Stimulated activated CD4-positive, alpha-beta T cell treated with anti-CD3 and anti-CD28 coated beads, Interleukin-4, amount 100 ng/mL, for 48 hours (primary cell): ENCODE data around the gene CEP290.
A peak's percentile ranks its signal among the peaks of the same experiment; 100 is the strongest.

Experiments
- DNase-seq, 2 donors: peaks; one replicate each; pipeline ENCODE4 v3.0.0-alpha.2; 2020; ENCODE audit warnings: low read depth in 2 of 2

Gene CEP290

DNA sequence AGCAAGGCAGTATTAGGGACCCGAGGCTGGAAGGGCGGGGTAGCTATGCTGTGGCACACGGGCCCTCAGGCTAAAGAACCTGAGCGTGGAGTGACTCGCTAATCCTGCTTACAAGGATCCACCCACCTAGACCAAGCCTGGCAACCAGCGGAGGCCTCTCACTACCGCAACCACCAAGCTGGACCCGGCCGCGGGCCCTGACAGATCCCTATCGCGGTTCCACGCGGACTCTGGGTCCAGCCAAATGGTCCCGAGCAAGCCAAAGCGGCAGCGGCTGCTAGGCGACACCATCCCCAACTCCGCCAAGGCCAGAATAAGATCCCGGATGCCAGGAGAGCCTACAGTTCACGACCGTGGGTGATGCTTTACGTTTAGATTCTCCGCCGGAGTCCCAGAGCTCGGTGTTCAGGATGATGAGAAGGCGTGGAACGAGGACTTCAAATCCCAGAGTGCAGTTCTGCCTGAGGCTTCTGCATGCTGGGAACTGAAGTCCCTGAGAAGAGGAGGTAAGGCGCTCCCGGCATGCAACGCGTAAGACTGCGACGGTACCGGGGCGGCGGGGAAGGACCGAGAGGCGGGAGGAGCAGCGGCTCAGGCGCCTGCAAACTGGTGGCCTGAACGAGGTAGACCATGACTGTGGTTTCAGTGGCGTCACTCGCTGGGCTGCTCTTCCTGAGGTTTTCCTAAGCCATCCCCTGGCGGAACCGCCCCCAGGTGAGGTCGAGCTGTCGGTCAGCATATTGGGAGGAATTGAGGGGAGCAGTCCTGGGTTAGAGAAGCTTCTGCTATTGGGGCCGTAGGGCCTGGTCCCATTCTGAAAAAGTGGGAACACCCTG is at the start of gene CEP290, which contains the start of gene TMTC3:
CEP290 (minus strand) TSS at position 315 of the 836 bp plus-strand sequence. CDS start 781 bp downstream, outside the sequence.
TMTC3 (plus strand) TSS at position 534 of the 836 bp plus-strand sequence. CDS start 6,009 bp downstream, outside the sequence.
- peak; percentile 80 to 86 for DNase-seq

DNA sequence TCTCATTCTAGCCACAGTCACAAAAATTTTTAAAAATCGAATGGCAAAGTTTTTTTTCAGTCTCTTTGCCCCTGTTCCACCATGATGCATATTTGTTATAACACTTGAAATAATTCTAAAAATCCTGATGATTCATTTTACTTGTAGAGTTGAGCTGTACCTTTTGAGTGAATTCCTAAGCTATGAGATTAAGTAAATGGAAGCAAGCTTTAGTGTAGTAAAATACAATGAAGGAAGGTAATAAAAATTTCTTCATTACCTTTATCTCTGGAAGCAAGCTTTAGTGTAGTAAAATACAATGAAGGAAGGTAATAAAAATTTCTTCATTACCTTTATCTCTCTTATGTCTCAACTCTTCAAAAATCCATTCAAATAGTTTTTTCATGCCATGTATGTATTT is 46.3 kb upstream of the CEP290 start:
- no peak for DNase-seq

- DNase-seq, result no peak
These were observed 45.7 kb upstream of the CEP290 start for GRCh38 chr12:88187571-88187970.

GRCh38 chr12:88185988-88186387 is 44.1 kb upstream of the CEP290 start:
- DNase-seq, result no peak

- no peak for DNase-seq
These were observed 43.4 kb upstream of the CEP290 start for GRCh38 chr12:88185279-88185678.

GRCh38 chr12:88184196-88184595 is 42.3 kb upstream of the CEP290 start:
- no peak for DNase-seq

GRCh38 chr12:88182416-88182815 is 40.5 kb upstream of the CEP290 start:
- DNase-seq, result no peak

GRCh38 chr12:88181881-88182280 is 40.0 kb upstream of the CEP290 start:
- no peak for DNase-seq

- no peak for DNase-seq
These were observed 37.6 kb upstream of the CEP290 start for GRCh38 chr12:88179436-88180014.

DNA sequence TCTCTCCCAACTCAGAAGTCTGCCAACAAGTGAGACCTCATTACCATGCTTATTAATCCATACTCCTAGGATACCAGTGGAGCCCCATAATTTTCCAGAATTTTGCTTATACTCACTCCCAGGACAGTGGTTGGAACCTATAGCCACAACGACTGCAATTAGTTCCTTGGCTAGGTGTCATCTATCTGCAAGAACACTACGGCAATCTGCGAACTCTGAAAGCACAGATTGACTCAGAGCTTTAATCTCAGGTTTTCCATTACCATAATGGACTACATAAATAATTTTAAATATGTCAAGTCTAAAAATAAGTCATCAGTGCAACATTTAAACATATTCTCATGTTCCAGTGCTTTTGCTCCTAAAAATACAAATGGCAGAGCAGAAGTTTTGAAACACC is 33.7 kb upstream of the CEP290 start:
- no peak for DNase-seq

GRCh38 chr12:88172844-88173407 is 31.0 kb upstream of the CEP290 start:
- DNase-seq, result no peak

DNA sequence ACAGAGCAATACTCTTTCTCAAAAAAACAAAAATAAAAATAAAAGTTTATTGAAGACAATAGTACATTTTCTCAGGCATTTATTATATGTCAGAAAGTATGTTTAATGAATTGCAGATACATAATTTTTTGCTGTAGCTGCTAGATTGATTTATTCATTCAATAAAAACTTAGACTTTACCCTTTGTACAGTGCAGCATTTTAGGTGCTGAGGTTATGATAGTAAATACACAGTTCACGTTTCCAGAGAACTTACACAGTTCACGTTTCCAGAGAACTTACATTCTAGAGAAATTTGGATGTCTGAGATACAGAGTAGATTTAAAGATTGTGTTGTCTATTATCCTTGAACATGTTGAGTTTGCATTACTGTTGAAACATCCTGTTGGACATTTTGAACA is 25.5 kb upstream of the CEP290 start:
- no peak for DNase-seq

DNA sequence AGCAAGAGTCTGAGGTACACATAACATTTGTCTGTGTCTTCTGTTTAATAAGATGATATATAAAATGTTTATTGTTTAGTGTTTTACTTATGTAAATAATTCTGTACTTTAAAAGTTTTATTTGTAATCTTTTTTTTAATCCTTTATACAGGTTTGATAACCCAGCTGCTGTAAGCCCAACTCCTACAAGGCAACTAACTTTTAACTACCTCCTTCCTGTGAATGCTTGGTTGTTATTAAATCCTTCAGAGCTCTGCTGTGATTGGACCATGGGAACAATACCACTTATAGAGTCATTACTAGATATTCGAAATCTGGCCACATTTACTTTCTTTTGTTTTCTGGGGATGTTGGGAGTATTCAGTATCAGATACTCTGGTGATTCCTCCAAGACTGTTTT is 24.3 kb upstream of the CEP290 start:
- DNase-seq, result no peak

DNA sequence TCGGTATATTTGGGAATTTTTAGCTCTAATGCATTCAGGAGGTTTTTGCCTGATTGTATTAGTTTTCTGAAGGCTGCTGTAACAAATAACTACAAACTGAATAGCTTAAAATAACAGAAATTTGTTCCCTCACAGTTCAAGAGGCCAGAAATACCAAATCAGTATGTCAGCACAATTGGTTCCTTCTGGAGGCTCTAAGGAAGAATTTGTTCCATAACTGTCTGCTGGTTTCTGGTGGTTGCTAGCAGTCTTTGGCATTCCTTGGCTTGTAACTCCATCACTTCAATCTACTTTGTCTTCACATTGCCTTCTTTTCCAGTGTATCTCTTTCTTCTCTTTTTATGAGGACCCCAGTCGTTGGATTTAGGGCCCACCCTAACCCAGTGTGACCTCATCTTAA is 21.5 kb upstream of the CEP290 start:
- no peak for DNase-seq

DNA sequence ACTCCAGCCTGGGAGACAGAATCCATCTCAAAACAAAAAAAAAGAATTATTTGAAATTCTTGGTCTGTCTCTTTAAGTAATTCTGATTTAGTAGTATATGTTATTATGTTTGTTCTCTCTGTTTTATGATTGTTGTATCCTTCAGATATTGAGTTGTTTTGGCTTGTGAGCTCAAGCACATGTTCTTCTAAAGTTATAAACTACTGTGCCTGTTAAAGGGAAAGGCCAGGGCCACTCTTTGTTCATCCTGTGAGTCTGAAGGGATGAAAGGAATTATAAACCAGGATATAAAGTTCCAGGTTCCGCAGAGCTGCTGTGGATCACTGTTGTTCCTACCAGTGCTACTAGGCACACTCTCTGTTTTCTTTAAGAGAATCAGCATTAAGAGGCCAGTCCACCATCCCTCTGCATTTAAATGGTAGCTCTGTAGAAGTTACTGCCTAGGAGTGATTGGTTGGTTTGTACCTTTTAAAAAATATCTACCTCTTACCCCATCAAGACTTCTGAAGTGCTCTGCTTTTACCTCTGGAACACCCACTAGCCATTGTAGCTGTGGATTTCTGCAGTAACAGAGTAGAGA is 14.3 kb upstream of the CEP290 start:
- no peak for DNase-seq

GRCh38 chr12:88153959-88154358 is 12.1 kb upstream of the CEP290 start:
- no peak for DNase-seq

DNA sequence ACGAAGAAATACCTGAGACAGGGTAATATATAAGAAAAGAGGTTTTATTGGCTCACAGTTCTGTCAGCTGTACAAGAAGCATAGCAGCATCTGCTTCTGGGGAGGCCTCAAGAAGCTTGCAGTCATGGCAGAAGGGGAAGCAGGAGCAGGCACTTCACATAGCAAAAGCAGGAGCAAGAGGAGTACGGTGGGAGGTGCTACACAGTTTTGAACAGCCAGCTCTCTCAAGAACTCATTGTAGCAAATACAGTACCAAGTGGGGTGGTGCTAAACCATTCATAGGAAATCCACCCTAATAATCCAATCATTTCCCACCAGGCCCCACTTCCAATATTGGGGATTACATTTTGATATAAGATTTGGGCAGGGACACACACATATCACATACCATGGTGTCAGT is 8.2 kb upstream of the CEP290 start:
- DNase-seq, result no peak

DNA sequence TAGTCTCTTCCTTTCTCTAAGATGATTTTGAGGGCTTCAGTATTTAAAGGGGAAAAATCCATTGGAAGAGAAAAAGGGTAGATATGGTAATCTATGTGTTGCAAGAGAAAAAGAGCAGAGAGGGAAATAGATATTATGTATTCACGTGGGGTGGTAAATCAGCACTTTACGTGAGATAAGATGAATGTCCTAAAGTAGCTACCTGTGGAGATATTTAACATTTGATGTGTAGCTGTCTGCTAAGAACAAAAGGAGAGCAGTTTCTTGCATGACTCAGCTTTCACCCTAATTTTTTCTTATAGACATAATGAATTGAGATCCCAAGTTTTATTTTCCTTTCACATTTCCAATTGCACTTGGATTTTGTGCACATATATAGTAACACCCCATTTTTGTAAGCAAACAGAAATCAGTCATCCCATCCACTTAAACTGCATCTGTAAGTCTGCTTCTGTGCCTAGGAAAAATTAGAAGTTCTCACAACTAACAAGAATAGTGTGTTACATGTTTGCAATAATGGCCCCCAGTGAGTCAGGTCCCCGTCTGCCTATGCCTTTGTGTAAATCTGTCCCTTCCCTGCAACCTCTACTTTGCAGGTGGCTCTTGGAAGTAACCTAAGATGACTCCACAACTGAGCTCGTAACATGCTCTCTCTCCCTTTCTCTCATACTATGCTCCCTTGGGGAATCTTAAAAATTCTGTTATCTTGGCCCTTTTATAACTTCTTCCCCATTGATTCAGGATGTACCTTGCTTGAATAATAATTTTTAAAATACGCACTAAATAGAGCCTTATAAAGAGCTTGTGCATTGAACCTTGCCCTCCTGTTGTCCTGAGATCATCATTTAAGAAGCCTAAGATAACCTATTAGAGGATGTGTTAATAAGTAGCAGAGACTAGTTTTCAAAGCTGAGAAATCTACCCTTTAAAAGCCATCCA is 3.9 kb upstream of the CEP290 start:
- no peak for DNase-seq

DNA sequence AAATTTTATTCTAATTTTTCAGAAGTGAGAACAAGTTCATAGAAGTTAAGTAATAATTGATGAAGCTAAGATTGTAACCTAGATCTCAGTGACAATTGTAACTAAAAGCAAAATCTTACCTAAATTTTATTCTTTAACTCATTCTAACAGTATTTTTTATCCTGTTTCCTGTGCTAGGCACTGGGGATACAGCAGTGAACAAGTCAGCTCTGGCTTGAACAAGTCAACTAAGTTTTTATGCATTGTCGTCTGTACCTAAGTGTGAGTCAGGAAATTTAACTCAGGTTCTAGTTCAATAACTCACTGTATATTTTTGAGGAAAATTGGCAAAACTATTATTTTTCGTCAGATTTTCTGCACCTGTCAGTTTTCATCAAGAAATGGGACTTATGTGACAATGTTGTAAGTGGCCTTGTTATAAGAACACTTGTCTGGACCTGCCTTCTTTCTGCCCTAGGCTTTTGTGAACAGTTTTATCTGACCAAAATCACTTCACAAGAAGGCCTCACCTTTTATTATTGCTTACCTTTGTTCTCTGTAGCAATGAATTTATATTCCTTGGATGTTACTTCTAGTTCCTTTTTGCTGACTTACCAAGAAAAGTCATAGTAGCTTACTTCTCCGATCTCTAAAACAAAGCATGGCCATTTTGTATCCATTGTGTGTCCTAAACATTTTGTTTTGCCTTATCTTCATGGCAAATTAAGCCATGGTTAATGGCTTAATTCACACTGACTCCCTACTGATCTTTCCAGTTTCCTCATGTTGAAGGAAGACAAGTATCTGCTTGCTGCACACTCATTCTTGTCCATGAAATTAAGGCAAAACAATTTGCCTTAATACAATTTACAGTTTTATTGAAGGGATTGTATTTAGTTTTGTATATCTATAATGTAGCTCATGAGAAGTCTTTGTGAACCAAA is 2.9 kb upstream of the CEP290 start:
- no peak for DNase-seq

GRCh38 chr12:88144037-88144436 is 2.1 kb upstream of the CEP290 start:
- no peak for DNase-seq
